Astrocyte (in vitro differentiated cells and primary cell): ENCODE measurements around the gene COL26A1.

ENCODE experiments used
- EZH2 ChIP-seq: IDR thresholded peaks from 2 replicates; pipeline ENCODE4 v1.6.1; 2012; ENCODE audit warnings: mild to moderate bottlenecking, low read length, inconsistent platforms; ENCODE audit not compliant: insufficient read depth
- TF ChIP-seq, protein P1 (sequence below): IDR thresholded peaks from 2 replicates; pipeline ENCODE4 v1.5.1; 2011; ENCODE audit warnings: low read depth, mild to moderate bottlenecking, inconsistent platforms, low read length, moderate library complexity; ENCODE audit not compliant: insufficient read depth

DNA sequence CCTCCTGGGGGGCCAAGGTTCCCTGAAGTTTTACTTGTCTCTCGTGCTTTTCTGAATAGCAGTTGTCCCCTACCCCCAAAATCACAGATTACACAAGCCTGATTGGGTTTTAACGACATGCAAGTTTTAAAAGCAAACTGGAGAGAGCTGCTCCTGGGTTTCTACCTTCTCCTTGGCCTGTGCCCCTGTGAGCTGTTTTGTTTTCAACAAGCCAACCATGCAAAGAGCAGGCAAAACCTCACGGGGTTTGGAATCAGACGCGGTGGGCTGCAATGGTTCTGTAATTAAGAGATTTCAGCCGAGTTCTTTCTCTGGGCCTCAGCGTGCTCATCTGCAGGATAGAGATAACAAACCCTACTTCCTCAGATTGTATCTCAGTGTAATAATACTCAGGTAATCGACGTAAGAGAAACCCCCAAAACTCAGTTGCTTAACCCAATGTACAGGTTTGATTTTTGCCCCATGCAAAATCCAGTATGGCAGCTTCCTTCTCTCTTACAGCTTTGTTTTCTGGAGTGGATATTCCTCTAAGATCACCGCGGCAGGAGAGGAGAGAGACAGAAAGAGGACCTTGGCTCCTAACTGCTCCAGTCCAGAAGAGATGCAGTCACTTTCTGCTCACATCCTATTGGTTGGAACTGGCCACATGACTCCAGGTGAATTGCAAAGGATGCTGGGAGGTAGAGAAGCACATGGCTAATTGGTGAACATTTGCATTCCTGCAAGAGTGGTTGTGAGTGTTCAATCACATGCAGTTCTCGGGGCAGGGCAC, 224.4 kb downstream of the COL26A1 start:
- TF ChIP-seq EZH2 = no peak
- TF ChIP-seq, protein P1, sequence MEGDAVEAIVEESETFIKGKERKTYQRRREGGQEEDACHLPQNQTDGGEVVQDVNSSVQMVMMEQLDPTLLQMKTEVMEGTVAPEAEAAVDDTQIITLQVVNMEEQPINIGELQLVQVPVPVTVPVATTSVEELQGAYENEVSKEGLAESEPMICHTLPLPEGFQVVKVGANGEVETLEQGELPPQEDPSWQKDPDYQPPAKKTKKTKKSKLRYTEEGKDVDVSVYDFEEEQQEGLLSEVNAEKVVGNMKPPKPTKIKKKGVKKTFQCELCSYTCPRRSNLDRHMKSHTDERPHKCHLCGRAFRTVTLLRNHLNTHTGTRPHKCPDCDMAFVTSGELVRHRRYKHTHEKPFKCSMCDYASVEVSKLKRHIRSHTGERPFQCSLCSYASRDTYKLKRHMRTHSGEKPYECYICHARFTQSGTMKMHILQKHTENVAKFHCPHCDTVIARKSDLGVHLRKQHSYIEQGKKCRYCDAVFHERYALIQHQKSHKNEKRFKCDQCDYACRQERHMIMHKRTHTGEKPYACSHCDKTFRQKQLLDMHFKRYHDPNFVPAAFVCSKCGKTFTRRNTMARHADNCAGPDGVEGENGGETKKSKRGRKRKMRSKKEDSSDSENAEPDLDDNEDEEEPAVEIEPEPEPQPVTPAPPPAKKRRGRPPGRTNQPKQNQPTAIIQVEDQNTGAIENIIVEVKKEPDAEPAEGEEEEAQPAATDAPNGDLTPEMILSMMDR = no peak
